PFSK-1 (cell line): ENCODE measurements around the gene LILRB3.

ENCODE experiments used
- POLR2AphosphoS5 ChIP-seq: IDR thresholded peaks from 2 replicates; pipeline ENCODE4 v1.6.1; 2012; ENCODE audit warnings: low read depth, mild to moderate bottlenecking, control low read depth, low read length, moderate library complexity
- REST ChIP-seq, 2 experiments: IDR thresholded peaks; 2 replicates each; pipeline versions ENCODE4 v1.6.1 to v1.8.0; 2011 to 2012; ENCODE audit warnings: low read depth in 2 of 2, low read length in 2 of 2, control low read depth in 1 of 2, inconsistent platforms in 1 of 2, mild to moderate bottlenecking in 1 of 2, moderate library complexity in 1 of 2; ENCODE audit not compliant: insufficient read depth in 1 of 2

GRCh38 chr19:54207983-54208783 is 14.6 kb downstream of the LILRB3 start:
- TF ChIP-seq POLR2AphosphoS5 (peak; percentile 59), REST (IDR thresholded peaks at IDR 0.05; ENCODE audit: insufficient read depth in 1 of 2, low read depth in 2 of 2, low read length in 2 of 2) (peak in 1 of 2 experiments; percentile 53; a peak in 1 of 4 replicates)
